Panc1 (cell line): ENCODE data around the gene BTBD1.

Experiments used
- REST ChIP-seq, 2 experiments: IDR thresholded peaks; 2 replicates each; pipeline ENCODE4 v1.6.1; 2011 to 2012; ENCODE audit warnings: low read depth in 2 of 2, control low read depth in 1 of 2, low read length in 1 of 2, mild to moderate bottlenecking in 1 of 2, moderate library complexity in 1 of 2; ENCODE audit not compliant: insufficient read depth in 1 of 2
- TCF7L2 ChIP-seq: IDR thresholded peaks from 2 replicates; pipeline ENCODE4 v1.6.1; 2011; ENCODE audit warnings: mild to moderate bottlenecking, low read depth, low read length, inconsistent platforms
- TF ChIP-seq, protein P1 (sequence below): fragments of 450-650 bp; IDR thresholded peaks from 2 replicates; pipeline ENCODE4 v1.5.1; 2017; ENCODE audit warnings: mild to moderate bottlenecking

DNA sequence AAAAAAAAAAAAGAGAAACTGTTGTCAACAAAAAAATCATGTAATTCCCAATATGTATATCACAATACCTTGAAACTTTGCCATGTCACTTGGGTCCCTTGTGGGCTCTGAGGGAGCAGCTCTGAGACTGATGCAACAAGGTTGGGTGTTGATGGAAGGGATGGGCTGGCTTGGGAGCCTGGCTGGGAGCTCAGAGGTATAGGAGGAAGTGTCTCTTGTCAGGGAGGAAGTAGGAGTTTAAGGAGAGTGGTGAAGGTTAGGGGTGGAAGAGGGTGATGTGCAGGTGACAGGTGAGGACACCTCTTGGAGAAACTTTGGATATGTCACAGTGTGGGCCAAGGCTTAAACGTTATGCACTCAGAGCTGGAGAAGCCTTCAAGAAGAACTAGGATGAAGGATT is 38.4 kb upstream of the BTBD1 start:
- TF ChIP-seq TCF7L2: no peak
- TF ChIP-seq, protein P1, sequence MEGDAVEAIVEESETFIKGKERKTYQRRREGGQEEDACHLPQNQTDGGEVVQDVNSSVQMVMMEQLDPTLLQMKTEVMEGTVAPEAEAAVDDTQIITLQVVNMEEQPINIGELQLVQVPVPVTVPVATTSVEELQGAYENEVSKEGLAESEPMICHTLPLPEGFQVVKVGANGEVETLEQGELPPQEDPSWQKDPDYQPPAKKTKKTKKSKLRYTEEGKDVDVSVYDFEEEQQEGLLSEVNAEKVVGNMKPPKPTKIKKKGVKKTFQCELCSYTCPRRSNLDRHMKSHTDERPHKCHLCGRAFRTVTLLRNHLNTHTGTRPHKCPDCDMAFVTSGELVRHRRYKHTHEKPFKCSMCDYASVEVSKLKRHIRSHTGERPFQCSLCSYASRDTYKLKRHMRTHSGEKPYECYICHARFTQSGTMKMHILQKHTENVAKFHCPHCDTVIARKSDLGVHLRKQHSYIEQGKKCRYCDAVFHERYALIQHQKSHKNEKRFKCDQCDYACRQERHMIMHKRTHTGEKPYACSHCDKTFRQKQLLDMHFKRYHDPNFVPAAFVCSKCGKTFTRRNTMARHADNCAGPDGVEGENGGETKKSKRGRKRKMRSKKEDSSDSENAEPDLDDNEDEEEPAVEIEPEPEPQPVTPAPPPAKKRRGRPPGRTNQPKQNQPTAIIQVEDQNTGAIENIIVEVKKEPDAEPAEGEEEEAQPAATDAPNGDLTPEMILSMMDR: no peak
- TF ChIP-seq REST (IDR thresholded peaks at IDR 0.05; ENCODE audit: insufficient read depth in 1 of 2, low read depth in 2 of 2, low read length in 1 of 2): no peak
